Measurements from ENCODE around the gene CDHR1. TPM values are rescaled to one million over a fixed set of nuclear protein-coding genes. Genes with fewer than 3 reads are reported as not detected.

Gene CDHR1
- total RNA-seq, 1 experiment from 2014 or later, result 6.6 TPM

DNA sequence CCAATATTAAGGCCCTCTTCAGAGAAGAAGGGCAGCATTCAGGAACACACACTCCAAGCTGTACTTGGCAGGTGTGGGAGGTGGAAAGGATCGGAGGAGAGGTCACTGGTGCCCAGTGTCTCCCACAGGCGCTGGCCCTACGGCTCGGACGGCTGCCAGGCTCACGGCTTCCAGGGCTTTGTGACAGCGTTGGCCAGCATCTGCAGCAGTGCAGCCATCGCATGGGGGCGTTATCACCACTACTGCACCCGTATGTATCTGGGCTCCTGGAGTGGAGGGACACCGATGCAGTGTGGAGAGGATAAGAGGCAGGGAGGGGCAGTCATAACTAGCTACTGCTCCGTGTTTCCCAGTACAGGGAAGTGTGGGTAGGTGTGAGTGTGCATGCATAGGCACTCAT, 54.5 kb downstream of the CDHR1 start:
- WGBS (ENCODE audit: extremely low coverage, insufficient read length, low lambda C conversion rate), result no CpG with 5 or more reads among the region's 12 CpGs
- H2AK5ac ChIP-seq (ENCODE audit: insufficient read length, low read length), result no peak overlapping the region

More for the DNA sequence above, 54.5 kb downstream of the CDHR1 start:
- Histone ChIP-seq H4K8ac (replicated peaks; ENCODE audit: insufficient read length, low read depth, low read length) (no peak overlapping the region), H3K14ac (ENCODE audit: insufficient read depth, low read length) (no peak overlapping the region), H2BK15ac (ENCODE audit: low read depth, low read length) (no peak overlapping the region), H4K91ac (ENCODE audit: insufficient read length, low read depth, low read length) (no peak overlapping the region), H3K27me3 (ENCODE audit: insufficient read depth, low read length) (no peaks in the 10 kb centered on the region), H3K23ac (ENCODE audit: insufficient read length, low read depth, low read length) (no peak overlapping the region), H2BK120ac (ENCODE audit: low read depth, low read length, poor library complexity, severe bottlenecking) (no peak overlapping the region), H3T11ph (ENCODE audit: low read length) (no peak overlapping the region), H3K18ac (ENCODE audit: insufficient read length, low read depth, low read length) (no peak overlapping the region), H3K23me2 (ENCODE audit: insufficient read length, low read depth, low read length, poor library complexity, severe bottlenecking) (no peaks in the 10 kb centered on the region), H3K4ac (ENCODE audit: low read depth, low read length) (no peak overlapping the region), H2BK12ac (ENCODE audit: insufficient read length, low read depth, low read length) (no peak overlapping the region), H2AFZ (ENCODE audit: low read length) (no peak overlapping the region), H2BK5ac (ENCODE audit: insufficient read length, low read length) (no peak overlapping the region), H4K20me1 (ENCODE audit: control insufficient read depth, insufficient read depth, insufficient read length) (no peaks in the 10 kb centered on the region), H3K27ac (ENCODE audit: insufficient read length, low read depth, low read length) (no peak overlapping the region), H3K56ac (ENCODE audit: insufficient read length, low read depth, low read length) (no peak overlapping the region), H4K5ac (ENCODE audit: insufficient read length, low read depth, low read length) (no peak overlapping the region), H3K79me1 (ENCODE audit: insufficient read depth, low read depth, low read length, poor library complexity, severe bottlenecking) (no peaks in the 10 kb centered on the region), H3K9me3 (ENCODE audit: control insufficient read depth, low read depth, low read length) (no peaks in the 10 kb centered on the region), H3K79me2 (ENCODE audit: insufficient read depth, low read length) (no peaks in the 10 kb centered on the region), H3K9ac (ENCODE audit: extremely low read depth, insufficient read length, low read length) (no peak overlapping the region), H3K4me1 (ENCODE audit: insufficient read depth, low read length) (no peaks in the 10 kb centered on the region), H3K4me2 (ENCODE audit: insufficient read depth, insufficient read length, low read length) (no peak overlapping the region), H2BK20ac (ENCODE audit: low read depth, low read length, poor library complexity, severe bottlenecking) (no peak overlapping the region)
- DNase-seq, result no peak
- Mint-ChIP-seq H3K36me3 (ENCODE audit: insufficient read depth in 1 of 3, low read depth in 3 of 3) (no peaks in the 10 kb centered on the region; a peak in 1 of 7 replicates), H3K27ac (peak overlapping the region in 1 of 3 experiments; percentile 23; a peak in 1 of 7 replicates), H3K4me1 (peaks cover 0 to 4% of the 10 kb centered on the region in 2 experiments; a peak in 3 of 4 replicates), H3K4me3 (no peak overlapping the region), H3K9me3 (no peaks in the 10 kb centered on the region), H3K27me3 (ENCODE audit: low read depth) (peaks cover 13% of the 10 kb centered on the region)
- TF ChIP-seq, protein P1, sequence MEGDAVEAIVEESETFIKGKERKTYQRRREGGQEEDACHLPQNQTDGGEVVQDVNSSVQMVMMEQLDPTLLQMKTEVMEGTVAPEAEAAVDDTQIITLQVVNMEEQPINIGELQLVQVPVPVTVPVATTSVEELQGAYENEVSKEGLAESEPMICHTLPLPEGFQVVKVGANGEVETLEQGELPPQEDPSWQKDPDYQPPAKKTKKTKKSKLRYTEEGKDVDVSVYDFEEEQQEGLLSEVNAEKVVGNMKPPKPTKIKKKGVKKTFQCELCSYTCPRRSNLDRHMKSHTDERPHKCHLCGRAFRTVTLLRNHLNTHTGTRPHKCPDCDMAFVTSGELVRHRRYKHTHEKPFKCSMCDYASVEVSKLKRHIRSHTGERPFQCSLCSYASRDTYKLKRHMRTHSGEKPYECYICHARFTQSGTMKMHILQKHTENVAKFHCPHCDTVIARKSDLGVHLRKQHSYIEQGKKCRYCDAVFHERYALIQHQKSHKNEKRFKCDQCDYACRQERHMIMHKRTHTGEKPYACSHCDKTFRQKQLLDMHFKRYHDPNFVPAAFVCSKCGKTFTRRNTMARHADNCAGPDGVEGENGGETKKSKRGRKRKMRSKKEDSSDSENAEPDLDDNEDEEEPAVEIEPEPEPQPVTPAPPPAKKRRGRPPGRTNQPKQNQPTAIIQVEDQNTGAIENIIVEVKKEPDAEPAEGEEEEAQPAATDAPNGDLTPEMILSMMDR (conservative IDR thresholded peaks at IDR 0.05), result no peak

Data from H9 (cell line).